ENCODE measurements around the gene NFASC.

DNA sequence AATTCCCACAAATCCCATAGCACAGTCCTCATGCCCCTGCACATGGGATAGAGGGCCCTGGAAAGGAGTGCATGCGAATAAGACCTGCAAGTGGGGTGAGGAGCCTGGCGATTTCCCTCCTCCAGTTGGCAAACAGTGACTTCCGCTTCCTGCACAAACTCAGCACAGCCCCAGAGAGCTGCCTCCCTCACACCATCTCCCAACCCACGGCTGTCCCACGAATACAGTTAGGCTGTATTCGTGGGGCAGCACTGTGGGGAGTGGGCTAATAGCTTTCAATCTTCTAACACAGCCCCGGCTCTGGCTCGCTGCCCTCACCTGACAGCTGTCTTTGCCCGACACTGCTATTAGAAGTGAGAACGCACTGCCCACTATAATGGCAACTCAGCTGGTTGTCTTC is 144.1 kb downstream of the NFASC start:
- TF ChIP-seq, protein P1, sequence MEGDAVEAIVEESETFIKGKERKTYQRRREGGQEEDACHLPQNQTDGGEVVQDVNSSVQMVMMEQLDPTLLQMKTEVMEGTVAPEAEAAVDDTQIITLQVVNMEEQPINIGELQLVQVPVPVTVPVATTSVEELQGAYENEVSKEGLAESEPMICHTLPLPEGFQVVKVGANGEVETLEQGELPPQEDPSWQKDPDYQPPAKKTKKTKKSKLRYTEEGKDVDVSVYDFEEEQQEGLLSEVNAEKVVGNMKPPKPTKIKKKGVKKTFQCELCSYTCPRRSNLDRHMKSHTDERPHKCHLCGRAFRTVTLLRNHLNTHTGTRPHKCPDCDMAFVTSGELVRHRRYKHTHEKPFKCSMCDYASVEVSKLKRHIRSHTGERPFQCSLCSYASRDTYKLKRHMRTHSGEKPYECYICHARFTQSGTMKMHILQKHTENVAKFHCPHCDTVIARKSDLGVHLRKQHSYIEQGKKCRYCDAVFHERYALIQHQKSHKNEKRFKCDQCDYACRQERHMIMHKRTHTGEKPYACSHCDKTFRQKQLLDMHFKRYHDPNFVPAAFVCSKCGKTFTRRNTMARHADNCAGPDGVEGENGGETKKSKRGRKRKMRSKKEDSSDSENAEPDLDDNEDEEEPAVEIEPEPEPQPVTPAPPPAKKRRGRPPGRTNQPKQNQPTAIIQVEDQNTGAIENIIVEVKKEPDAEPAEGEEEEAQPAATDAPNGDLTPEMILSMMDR (IDR thresholded peaks at IDR 0.05) = no peak
- TF ChIP-seq POLR2A (IDR thresholded peaks at IDR 0.05) = no peak
